Heart left ventricle (tissue), 13 donors: ENCODE measurements around the gene GUCA1C.

Source experiments
- POLR2A ChIP-seq, 2 donors: fragments of 450-650 bp; IDR thresholded peaks; one replicate each; pipeline ENCODE4 v1.6.1; 2017; ENCODE audit warnings: antibody characterized with exemption in 2 of 2, mild to moderate bottlenecking in 2 of 2, moderate library complexity in 2 of 2
- TF ChIP-seq, protein P1 (sequence below), 12 donors: fragments of 200-600 bp; sonication (generic) in 4 of 12; IDR thresholded peaks; one replicate each; pipeline versions ENCODE4 v1.5.0 to v1.8.0; 2018 to 2022; ENCODE audit warnings: antibody characterized with exemption in 12 of 12, mild to moderate bottlenecking in 5 of 12
- donor health status: ischemic (EF 13 %, LVEDD 7.1; RV severe dilation, severe dysfunction).
- donor health status: DM: no; HTN: yes; CAD: no.
- donor health status: DM: no; HTN: no; CAD: no.
- donor health status: ischemic (EF 25% LVEDD 6.9; RV normal size, moderate dysfunction).
- donor health status: ischemic (EF 25% LVEDD 5.7; RV mildly dilated, moderate dysfunction).
- donor health status: ischemic (EF 35%, LVEDD 5.7; RV mildly dilated, moderate dysfunction).
- donor health status: nonischemic (EF 11% LVEDD 7.7; RV severe dilation, severe dysfunction).
- donor health status: DM: yes; HTN: yes; CAD: no.
- donor health status: PGD.
- donor health status: ischemic (EF 29% LVEDD 5.4; RV normal size, mild dysfunction).
- donor health status: nonischemic (EF 23%, LVEDD 6.1; RV moderate dilation, normal function).

DNA sequence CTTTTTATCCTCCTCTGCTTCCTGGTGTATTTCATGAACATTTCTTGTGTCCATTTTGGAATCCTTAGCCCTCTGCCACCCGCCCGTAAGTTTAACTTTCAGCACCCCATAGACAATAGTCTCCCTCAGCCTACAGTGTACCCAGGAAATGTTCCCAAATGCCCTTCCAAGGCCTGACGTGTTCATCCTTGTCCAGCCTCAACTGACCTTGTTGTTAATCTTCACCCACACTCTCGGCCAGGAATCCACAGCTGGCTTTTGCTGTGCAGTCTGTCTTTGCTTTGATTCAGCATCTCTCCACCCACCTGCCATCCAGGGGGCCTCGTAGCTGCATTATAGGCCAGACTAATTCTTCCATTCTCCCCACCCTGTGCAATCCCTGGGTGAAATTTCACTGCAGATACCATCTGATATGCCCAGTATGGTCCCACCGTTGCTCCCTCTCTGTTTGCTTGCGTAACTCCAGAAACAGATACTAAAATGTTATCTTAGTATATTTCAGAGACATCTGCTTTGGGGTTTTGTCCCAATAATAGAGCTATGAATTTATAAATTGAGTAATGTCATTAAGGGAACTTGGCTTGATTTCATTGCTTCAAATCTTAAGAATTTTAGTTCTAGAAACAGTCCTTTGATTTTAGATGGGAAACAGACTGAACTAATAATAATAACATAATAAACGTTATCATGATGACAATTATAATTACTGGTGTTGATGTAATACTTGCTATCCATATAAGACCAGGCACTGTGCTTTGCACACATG, 16.6 kb downstream of the GUCA1C start:
- TF ChIP-seq, protein P1, sequence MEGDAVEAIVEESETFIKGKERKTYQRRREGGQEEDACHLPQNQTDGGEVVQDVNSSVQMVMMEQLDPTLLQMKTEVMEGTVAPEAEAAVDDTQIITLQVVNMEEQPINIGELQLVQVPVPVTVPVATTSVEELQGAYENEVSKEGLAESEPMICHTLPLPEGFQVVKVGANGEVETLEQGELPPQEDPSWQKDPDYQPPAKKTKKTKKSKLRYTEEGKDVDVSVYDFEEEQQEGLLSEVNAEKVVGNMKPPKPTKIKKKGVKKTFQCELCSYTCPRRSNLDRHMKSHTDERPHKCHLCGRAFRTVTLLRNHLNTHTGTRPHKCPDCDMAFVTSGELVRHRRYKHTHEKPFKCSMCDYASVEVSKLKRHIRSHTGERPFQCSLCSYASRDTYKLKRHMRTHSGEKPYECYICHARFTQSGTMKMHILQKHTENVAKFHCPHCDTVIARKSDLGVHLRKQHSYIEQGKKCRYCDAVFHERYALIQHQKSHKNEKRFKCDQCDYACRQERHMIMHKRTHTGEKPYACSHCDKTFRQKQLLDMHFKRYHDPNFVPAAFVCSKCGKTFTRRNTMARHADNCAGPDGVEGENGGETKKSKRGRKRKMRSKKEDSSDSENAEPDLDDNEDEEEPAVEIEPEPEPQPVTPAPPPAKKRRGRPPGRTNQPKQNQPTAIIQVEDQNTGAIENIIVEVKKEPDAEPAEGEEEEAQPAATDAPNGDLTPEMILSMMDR (IDR thresholded peaks at IDR 0.05), result no peak
- TF ChIP-seq POLR2A (IDR thresholded peaks at IDR 0.05), result no peak
